AG04450 (cell line): Measurements from ENCODE around the gene NAA15. TPM values are rescaled to one million over a fixed set of nuclear protein-coding genes. Genes with fewer than 3 reads are reported as not detected.
"Not testable (repeated sequence)": the region's sequence is repeated elsewhere in the genome, so short reads cannot be mapped to it uniquely, and the experiment has no call there.

Experiments used
- CTCF ChIA-PET: fragments of 300-600, 350-600 bp; formaldehyde crosslinking; extraction: SDS; loops from one replicate; lab custom pipeline; 2022; ENCODE audit warnings: antibody characterized with exemption, inconsistent platforms; lab: Charles Lee
- POLR2A ChIA-PET: fragments of 350-600 bp; formaldehyde crosslinking; extraction: SDS; loops from one replicate; lab custom pipeline; 2021; ENCODE audit warnings: antibody characterized with exemption, inconsistent platforms; lab: Yijun Ruan, JAX
- DNase-seq: peaks from one replicate; pipeline ENCODE4 v3.0.0-alpha.2; 2011; ENCODE audit warnings: low read depth, low spot score
- H3K27ac ChIP-seq: one replicate; pipeline ENCODE4 v1.5.1; 2012; ENCODE audit warnings: low read depth, low read length, control low read depth
- H3K27me3 ChIP-seq: one replicate; pipeline ENCODE4 v1.6.0; 2012; ENCODE audit warnings: low read length; ENCODE audit not compliant: control insufficient read depth, insufficient read depth
- H3K4me3 ChIP-seq: 2 replicates; pipeline ENCODE4 v1.5.1; 2011; ENCODE audit warnings: mild to moderate bottlenecking, low read depth, low read length, control low read depth
- H3K9me3 ChIP-seq: 2 replicates; pipeline ENCODE4 v1.5.1; 2012; ENCODE audit warnings: low read length; ENCODE audit not compliant: control insufficient read depth, insufficient read depth
- polyA plus RNA-seq: library from polyadenylated mRNA; depleted of rRNA; stranded (reverse); fragments of >200 nt; gene quantifications from 2 replicates; pipeline ENCODE4 v1.2.3, GENCODE V29; 2011
- TF ChIP-seq, protein P1 (sequence below): IDR thresholded peaks from 2 replicates; pipeline ENCODE4 v1.5.1; 2011; ENCODE audit warnings: low read depth, low read length, control low read depth, inconsistent platforms

NAA15 gene
- polyA plus RNA-seq, 1 experiment = 30.2 TPM

GRCh38 chr4:139312552-139313332 lies 11.4 kb downstream of the NAA15 start:
- DNase-seq = no peak
- H3K9me3 ChIP-seq = no peaks in the 10 kb centered on the region; the same call in 1 of the 2 replicates
- POLR2A ChIA-PET = interaction anchor here (0.7 kb wide), 1 partner anchor 144 kb away, joined by 3 read pairs; no protein-coding TSS in a partner anchor
- TF ChIP-seq, protein P1, sequence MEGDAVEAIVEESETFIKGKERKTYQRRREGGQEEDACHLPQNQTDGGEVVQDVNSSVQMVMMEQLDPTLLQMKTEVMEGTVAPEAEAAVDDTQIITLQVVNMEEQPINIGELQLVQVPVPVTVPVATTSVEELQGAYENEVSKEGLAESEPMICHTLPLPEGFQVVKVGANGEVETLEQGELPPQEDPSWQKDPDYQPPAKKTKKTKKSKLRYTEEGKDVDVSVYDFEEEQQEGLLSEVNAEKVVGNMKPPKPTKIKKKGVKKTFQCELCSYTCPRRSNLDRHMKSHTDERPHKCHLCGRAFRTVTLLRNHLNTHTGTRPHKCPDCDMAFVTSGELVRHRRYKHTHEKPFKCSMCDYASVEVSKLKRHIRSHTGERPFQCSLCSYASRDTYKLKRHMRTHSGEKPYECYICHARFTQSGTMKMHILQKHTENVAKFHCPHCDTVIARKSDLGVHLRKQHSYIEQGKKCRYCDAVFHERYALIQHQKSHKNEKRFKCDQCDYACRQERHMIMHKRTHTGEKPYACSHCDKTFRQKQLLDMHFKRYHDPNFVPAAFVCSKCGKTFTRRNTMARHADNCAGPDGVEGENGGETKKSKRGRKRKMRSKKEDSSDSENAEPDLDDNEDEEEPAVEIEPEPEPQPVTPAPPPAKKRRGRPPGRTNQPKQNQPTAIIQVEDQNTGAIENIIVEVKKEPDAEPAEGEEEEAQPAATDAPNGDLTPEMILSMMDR = no peak
- CTCF ChIA-PET = interaction anchor here (2.2 kb wide), 1 partner anchor 17 kb away, joined by 10 read pairs; no protein-coding TSS in a partner anchor
- H3K27ac ChIP-seq = no peak overlapping the region
- no peak overlapping the region for H3K4me3 ChIP-seq
- no peaks in the 10 kb centered on the region for H3K27me3 ChIP-seq

GRCh38 chr4:139313414-139313813 lies 12.1 kb downstream of the NAA15 start:
- POLR2A ChIA-PET = interaction anchor here (0.7 kb wide), 2 partner anchors 135 to 143 kb away, joined by 3 read pairs; no protein-coding TSS in a partner anchor
- DNase-seq, H3K27ac ChIP-seq, H3K9me3 ChIP-seq, CTCF ChIA-PET, H3K4me3 ChIP-seq, H3K27me3 ChIP-seq: not testable (repeated sequence)

DNA sequence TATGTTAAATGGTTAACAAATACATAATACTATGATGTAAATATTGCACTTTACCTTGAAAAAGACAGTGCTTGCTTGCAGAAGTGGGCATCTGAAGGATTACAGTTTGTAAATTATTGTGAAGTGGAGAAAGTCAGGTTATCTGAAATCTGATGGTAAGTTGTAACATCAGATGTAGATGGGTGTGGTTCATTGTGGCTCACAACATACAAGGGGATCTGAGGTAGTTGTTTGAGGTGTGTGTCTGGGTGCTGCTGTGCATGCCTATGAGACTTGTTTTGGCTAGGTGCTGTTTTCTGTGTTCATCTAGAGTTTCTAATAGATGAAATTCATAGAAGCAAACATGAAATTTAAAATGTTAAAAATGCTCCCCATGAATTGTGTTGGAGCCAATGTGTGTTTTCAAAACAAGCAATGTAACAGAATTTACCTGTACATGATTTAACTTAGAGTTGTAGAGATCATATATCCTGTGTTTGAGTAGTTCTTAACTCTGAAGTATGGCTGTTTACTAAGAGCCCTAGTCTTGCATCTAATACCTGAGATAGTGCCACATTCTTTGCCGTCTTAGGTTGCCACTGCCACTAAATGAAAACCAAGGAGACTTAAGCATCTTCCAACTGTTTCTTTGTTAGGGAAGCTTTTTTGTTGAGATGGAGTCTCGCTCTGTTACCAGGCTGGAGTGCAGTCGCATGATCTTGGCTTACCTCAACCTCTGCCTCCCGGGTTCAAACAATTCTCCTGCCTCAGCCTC lies 12.9 kb downstream of the NAA15 start:
- H3K27ac ChIP-seq = no peak overlapping the region
- CTCF ChIA-PET = no interaction called here
- peaks cover 3% of the 10 kb centered on the region; the same call in 1 of the 2 replicates for H3K9me3 ChIP-seq
- TF ChIP-seq, protein P1 = no peak
- POLR2A ChIA-PET = interaction anchor here (0.7 kb wide), 1 partner anchor 136 kb away, joined by 3 read pairs; no protein-coding TSS in a partner anchor
- H3K27me3 ChIP-seq = no peaks in the 10 kb centered on the region
- no peak overlapping the region for H3K4me3 ChIP-seq
- no peak for DNase-seq

GRCh38 chr4:139315221-139315675 lies 13.9 kb downstream of the NAA15 start:
- POLR2A ChIA-PET = no interaction called here

GRCh38 chr4:139316733-139317132 lies 15.4 kb downstream of the NAA15 start:
- H3K27ac ChIP-seq = no peak overlapping the region
- DNase-seq = no peak
- CTCF ChIA-PET = no interaction called here
- peaks cover 3% of the 10 kb centered on the region; the same call in 1 of the 2 replicates for H3K9me3 ChIP-seq
- H3K27me3 ChIP-seq = no peaks in the 10 kb centered on the region
- POLR2A ChIA-PET = no interaction called here
- no peak overlapping the region for H3K4me3 ChIP-seq
- TF ChIP-seq, protein P1 = no peak

More at GRCh38 chr4:139315221-139315675, 13.9 kb downstream of the NAA15 start:
- H3K27ac ChIP-seq = no peak overlapping the region
- H3K9me3 ChIP-seq = peaks cover 3% of the 10 kb centered on the region; the same call in 1 of the 2 replicates
- TF ChIP-seq, protein P1 = no peak
- no peaks in the 10 kb centered on the region for H3K27me3 ChIP-seq
- DNase-seq = no peak
- CTCF ChIA-PET = interaction anchor here (1.0 kb wide), 1 partner anchor 19 kb away, joined by 3 read pairs; no protein-coding TSS in a partner anchor
- H3K4me3 ChIP-seq = no peak overlapping the region
